Measurements from ENCODE around the gene PDGFC.

DNA sequence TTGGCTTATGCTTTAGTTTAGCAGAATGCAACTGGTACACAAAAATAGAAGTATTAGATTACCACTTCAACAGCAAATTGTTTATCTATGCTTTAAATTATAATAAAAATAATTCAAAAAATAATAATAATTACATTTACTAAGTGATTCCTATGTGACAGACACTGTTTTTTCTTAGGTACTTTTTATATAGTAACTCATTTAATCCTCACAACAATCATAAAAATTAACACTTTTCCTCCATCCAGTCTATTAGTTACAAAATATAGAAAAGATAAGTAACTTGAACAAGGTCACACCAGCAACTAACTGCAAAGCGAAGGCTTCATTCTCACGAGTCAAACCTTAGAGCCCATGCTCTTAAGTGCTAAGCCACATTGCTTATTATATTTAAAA is 155.2 kb downstream of the PDGFC start:
- TF ChIP-seq, protein P1, sequence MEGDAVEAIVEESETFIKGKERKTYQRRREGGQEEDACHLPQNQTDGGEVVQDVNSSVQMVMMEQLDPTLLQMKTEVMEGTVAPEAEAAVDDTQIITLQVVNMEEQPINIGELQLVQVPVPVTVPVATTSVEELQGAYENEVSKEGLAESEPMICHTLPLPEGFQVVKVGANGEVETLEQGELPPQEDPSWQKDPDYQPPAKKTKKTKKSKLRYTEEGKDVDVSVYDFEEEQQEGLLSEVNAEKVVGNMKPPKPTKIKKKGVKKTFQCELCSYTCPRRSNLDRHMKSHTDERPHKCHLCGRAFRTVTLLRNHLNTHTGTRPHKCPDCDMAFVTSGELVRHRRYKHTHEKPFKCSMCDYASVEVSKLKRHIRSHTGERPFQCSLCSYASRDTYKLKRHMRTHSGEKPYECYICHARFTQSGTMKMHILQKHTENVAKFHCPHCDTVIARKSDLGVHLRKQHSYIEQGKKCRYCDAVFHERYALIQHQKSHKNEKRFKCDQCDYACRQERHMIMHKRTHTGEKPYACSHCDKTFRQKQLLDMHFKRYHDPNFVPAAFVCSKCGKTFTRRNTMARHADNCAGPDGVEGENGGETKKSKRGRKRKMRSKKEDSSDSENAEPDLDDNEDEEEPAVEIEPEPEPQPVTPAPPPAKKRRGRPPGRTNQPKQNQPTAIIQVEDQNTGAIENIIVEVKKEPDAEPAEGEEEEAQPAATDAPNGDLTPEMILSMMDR (IDR thresholded peaks at IDR 0.05; ENCODE audit: poor library complexity, severe bottlenecking), result no peak
- no peak for TF ChIP-seq EP300 (conservative IDR thresholded peaks at IDR 0.05; ENCODE audit: poor library complexity, severe bottlenecking)
- TF ChIP-seq POLR2AphosphoS5 (IDR thresholded peaks at IDR 0.05), result no peak
- TF ChIP-seq EZH2 (IDR thresholded peaks at IDR 0.05; ENCODE audit: borderline replicate concordance, insufficient read depth, low read length, poor library complexity, severe bottlenecking), result no peak
- TF ChIP-seq RAD21 (conservative IDR thresholded peaks at IDR 0.05), result no peak
- TF ChIP-seq MXI1 (conservative IDR thresholded peaks at IDR 0.05; ENCODE audit: poor library complexity, severe bottlenecking), result no peak
- TF ChIP-seq REST (IDR thresholded peaks at IDR 0.05; ENCODE audit: borderline replicate concordance), result no peak
- TF ChIP-seq TAF1 (IDR thresholded peaks at IDR 0.05; ENCODE audit: low read depth), result no peak
- no peak for TF ChIP-seq SMC3 (conservative IDR thresholded peaks at IDR 0.05; ENCODE audit: poor library complexity)
